ENCODE data around the gene VAC14.

Gene VAC14

DNA sequence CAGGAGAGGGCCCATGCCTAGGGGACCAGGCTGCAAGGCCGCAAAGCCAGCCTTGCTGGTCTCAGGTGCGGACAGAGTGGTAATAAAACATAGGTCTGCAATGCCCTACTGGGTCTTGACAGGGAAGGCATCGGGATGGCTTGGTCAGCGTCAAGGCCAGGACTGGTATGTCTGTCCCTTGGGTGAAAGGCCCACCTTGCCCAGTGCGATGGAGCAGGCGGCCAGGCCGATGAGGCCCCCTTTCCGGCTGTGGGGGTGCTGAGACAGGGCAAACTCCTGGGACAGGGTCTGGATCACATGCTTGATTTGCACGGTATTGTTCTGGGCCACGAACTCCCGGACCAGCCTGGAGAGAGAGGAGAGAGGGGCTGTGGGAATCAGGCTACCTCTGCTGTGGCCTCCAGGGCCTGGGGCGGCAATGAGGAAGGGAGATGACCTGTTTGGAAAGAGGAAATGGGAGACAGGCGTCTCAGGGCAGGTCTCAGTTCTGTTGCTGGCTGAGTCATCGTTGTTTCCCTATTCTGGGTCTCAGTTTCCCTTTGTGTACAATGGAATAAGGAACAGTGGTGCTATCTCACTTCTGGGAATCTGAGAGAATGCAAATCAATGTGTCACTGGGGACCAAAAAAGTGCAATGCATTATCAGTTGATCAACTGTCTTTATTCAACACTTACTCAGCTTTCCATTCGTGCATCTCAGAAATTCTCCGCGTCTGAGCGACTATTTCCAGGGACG lies 14.8 kb downstream of the VAC14 start:
- DNase-seq (ENCODE audit: low read depth, low spot score): no peak

DNA sequence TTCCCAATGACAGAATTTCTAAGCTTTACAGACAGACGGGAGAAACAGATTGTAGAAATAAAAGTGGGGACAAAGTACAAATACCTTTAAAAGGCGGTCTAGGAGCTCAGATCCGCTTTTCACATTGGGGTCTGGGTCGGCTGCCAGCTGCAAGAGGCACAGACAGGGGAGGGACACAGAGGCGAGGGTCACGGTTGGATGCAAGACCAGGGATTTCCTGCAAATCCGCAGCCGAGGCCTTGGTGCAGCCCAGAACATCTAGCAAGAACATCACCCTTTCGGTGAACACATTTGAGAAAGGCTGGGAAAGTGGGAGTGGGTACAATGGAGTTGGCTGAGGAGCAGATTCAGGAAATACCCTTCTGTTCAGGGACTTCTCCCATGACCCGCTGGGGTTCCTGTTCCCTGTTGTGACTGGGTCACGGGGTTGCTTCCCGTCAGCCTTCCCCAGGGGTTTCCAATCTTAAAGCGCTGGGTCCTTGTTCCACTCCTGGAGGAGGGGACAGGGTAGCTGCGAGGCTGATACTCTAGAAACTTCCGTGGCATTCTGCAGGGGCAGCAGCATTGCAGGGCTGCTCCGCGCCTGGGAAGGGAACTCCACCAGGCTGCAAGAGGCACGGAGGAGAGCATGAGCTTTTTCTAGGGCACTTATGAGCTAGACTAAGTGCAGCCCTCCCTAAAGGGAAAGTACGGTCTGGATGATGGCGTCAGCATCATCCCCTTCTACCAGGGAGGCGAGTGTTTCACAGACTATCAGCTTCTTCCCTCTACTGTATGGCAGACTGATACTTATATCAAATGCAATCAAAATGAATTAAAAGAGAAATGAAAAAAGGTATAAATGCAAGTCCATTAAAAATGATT lies 16.0 kb downstream of the VAC14 start:
- DNase-seq (ENCODE audit: low read depth, low spot score): no peak

DNA sequence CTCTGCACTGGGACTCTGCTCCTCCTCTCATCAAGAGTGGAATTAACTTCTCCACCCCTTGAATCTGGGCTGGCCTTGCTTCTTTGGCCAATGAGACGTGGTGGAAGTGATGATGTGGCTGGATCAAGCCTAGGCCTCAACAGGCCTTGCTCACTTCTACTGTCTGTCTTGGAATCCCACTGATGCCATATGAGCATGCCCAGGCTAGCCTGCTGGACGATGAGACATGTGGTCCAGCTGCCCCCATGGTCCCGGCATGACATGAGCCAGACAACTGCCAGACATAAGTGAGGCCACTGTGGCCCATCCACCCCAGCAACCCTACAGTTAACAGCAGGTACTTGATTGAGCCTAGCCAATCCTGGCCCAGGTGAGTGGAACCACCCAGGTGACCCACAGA lies 18.7 kb downstream of the VAC14 start:
- DNase-seq (ENCODE audit: low read depth, low spot score): no peak

DNA sequence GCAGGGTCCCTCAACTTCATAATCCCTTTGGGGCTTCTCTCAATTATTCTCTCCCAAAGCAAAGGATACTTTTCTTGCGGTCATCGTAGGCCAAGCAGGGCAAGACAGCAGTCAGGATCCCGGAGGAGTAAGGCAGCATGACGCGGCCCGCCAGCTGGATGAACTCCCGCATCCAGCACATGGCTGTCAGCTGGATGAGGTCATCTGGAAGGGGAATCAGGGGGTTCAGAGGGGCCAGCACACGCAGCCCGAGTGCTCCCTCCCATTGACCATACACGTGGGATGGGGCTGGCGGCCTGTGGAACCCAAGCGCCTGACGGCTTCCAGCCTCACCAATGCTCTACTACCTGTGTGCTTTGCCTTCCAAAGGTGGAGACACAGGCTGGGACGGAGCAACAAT lies 19.2 kb downstream of the VAC14 start:
- DNase-seq (ENCODE audit: low read depth, low spot score): no peak

- no peak for DNase-seq (ENCODE audit: low read depth, low spot score)
These were observed 20.4 kb downstream of the VAC14 start for GRCh38 chr16:70780546-70780945.

DNA sequence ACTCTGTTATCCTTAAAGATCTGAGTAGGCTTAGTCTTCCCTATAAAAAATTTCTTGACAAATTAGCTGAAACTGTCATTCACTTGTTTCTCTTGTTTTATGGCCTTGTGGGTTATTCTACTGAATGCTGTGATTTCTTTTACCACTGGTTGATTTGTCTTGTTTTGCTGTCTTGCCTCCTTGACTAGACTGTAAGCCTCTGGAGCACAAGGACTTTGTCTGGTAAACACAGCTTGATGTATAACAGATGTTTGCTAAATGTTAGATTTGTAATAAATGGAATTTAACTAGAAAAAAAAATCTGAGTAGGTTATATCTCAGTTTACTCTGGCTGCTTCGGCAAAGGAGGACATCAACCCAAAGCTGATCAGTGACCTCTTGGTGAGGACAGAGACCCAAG lies 21.6 kb downstream of the VAC14 start:
- no peak for DNase-seq (ENCODE audit: low read depth, low spot score)

DNA sequence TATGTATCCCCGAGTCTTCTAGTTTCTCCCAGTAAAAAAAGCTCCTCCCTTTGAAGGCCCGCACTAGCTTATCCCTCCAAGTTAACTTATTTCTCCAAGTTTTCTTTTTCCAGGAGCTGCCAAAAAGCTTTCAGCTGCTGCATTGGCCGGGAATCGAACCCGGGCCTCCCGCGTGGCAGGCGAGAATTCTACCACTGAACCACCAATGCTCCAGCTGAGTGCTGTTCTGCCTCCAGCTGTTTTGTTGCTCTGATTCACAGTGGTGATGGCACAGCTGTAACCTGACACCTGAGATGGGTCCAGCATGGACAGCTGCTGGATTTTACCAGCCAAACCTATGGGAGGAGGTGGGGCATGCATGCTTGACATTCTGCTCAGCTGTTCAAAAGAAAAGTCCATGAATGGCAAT lies 22.1 kb downstream of the VAC14 start:
- peak; percentile 82 for DNase-seq (ENCODE audit: low read depth, low spot score)

DNA sequence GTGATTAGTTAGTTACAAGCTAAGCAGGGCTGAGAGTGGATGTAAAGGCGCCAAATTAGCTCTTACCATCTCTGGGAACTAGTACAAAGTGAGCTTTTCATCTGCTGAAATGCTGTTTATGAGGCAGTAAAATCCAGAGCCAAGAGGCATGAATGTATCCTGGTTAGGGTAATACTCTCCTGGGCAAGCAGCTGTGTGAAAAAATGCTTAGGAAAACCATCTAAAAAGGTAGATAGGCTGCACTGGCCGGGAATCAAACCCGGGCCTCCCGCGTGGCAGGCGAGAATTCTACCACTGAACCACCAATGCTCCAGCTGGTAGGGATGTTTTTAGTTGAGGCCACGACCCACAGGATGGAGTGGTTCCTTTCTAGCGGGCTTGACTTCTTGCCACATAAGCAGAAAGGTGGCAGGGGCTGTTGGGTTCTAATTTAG lies 23.0 kb downstream of the VAC14 start:
- no peak for DNase-seq (ENCODE audit: low read depth, low spot score)

DNA sequence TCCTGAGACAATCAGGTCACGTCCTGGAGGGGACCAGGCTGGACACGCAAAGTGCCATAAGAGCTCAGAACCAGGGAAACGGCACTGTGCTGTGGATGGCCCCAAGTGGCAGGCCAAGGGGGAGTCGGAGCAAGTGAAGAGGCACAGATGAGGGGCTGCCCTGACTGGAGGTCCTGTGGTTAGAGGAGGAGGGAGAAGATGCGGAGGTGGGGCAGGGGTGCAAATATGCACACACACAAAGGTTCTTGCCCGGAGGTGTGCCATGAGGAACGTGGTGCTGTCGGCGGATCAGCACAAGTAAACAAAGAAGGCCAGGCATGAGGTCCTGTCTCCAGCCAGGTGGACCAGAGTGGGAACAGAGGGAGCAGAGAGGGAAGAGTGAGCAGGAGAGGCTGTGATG lies 23.5 kb downstream of the VAC14 start:
- no peak for DNase-seq (ENCODE audit: low read depth, low spot score)

- no peak for DNase-seq (ENCODE audit: low read depth, low spot score)
These were observed 25.6 kb downstream of the VAC14 start for GRCh38 chr16:70775399-70775798.

- no peak for DNase-seq (ENCODE audit: low read depth, low spot score)
These were observed 26.7 kb downstream of the VAC14 start for GRCh38 chr16:70774261-70774660.

DNA sequence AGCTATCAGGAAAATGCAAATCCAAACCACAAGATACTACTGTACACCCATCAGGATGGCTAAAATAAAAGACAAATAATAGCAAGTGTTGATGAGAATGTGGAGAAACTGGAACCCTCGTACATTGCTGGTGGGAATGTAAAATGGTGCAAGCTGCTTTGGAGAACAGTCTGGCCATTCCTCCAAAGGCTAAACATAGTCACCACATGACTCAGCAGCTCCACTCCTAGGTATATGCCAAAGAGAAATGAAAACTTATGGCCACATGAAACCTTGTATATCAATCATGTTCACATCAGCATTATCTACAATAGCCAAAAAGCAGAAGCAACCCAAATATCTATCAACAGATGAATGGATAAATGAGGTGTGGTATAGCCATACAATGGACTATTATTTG lies 28.5 kb downstream of the VAC14 start:
- DNase-seq (ENCODE audit: low read depth, low spot score): no peak

GRCh38 chr16:70770626-70771552 lies 30.1 kb downstream of the VAC14 start:
- no peak for DNase-seq (ENCODE audit: low read depth, low spot score)

GRCh38 chr16:70770291-70770625 lies 30.7 kb downstream of the VAC14 start:
- no peak for DNase-seq (ENCODE audit: low read depth, low spot score)

DNA sequence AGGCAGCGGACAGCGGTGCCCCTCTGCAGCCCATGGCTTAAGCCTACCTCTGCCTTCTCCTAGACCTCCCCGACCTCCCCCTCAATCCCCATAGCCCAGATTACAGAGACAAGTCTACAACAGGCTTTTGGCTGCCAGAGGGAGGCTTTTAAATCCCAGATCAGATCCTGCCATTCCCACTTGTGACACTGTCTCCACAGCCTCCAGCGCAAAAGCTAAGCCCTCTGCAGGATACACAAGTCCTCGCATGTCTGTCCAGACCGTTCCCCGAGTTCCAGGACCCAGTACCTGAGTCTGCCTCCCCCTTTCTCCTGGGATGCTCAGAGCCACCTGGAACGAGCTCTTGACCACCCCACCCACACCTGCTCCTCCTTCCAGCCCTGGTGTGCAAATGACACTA lies 31.2 kb downstream of the VAC14 start:
- DNase-seq (ENCODE audit: low read depth, low spot score): no peak

GRCh38 chr16:70769131-70769530 lies 31.8 kb downstream of the VAC14 start:
- DNase-seq (ENCODE audit: low read depth, low spot score): no peak

- no peak for DNase-seq (ENCODE audit: low read depth, low spot score)
These were observed 32.8 kb downstream of the VAC14 start for GRCh38 chr16:70768203-70768580.

- no peak for DNase-seq (ENCODE audit: low read depth, low spot score)
These were observed 33.4 kb downstream of the VAC14 start for GRCh38 chr16:70767377-70768202.

DNA sequence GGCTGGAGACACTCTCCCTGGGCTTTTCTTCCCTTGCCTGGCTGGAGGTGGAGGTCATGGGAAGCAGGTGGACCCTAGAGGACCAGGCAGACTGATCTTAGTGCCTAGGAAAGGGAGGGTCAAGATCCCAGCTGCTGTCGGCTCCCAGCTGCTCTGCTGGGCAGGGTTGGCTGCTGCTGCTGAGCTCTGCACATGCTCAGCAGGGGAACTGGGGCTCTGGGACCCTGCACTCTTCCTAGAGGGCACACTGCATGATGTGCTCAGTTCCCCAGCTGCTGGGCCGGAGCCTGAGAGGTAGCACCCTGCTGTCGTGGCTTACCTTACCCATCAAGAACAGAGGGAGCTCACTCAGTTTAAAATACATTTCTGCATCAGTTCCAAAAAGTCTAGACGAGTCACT lies 34.3 kb downstream of the VAC14 start:
- DNase-seq (ENCODE audit: low read depth, low spot score): no peak

DNA sequence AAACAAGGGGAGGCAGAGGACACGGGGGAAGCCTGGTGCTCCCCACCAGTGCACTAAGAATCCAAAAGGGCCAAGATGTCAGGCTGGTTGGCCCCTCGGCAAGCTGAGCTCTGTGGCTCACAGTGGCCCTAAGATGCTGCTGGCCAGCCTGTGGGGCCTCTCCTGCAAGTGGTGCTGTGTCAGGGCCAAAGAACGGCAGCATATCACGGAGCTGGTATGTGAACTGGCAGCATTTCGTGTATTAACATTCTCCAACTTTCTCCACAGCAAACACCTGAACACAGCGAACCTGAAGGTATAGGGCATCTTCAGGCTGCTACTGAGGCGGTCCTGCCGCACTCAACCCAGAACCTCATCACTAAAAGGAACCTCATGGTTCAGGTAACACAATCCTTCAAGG lies 34.8 kb downstream of the VAC14 start:
- DNase-seq (ENCODE audit: low read depth, low spot score): no peak

DNA sequence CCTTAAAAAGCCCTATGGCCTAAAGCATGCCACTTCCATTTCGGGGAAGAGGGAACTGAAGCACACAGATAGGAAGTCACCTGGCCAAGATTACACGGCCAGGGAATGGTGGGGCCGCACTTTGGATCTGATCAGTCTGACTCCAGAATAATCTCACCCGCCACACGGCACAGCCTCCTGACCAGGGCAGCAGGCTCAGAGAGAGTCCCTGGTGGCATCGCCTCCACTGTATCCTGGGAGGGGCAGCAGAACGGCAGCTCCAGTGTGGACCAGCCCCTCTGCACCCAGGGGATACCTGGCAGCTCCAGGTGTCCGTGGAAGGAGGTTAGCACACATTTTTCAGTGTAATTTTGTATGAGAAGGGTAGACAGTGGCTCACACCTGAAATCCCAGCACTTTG lies 35.5 kb downstream of the VAC14 start:
- no peak for DNase-seq (ENCODE audit: low read depth, low spot score)
